Immature natural killer cell (primary cell): ENCODE results near the gene MYOM3. TPM values are rescaled to one million over a fixed set of nuclear protein-coding genes. Genes with fewer than 3 reads are reported as not detected.

Experiments used
- DNase-seq, 3 donors: peaks; one replicate each; pipeline ENCODE4 v3.0.0; 2022; ENCODE audit warnings: mixed read lengths in 1 of 3
- H3K27ac Mint-ChIP-seq, 6 donors: one replicate each; pipeline ENCODE4 v1.8.0; 2020; ENCODE audit warnings: mixed read lengths in 6 of 6, mild to moderate bottlenecking in 5 of 6, inconsistent platforms in 4 of 6, moderate library complexity in 3 of 6
- H3K27me3 Mint-ChIP-seq, 3 donors: one replicate each; pipeline ENCODE4 v1.8.0; 2020 to 2021; ENCODE audit warnings: low read depth in 3 of 3, mild to moderate bottlenecking in 3 of 3, mixed read lengths in 3 of 3, moderate library complexity in 3 of 3, inconsistent platforms in 1 of 3
- H3K36me3 Mint-ChIP-seq, 3 donors: one replicate each; pipeline ENCODE4 v1.8.0; 2020; ENCODE audit warnings: mixed read lengths in 3 of 3, inconsistent platforms in 2 of 3, mild to moderate bottlenecking in 2 of 3
- H3K4me1 Mint-ChIP-seq, 2 donors: one replicate each; pipeline ENCODE4 v1.8.0; 2020; ENCODE audit warnings: inconsistent platforms in 2 of 2, mild to moderate bottlenecking in 2 of 2, mixed read lengths in 2 of 2, moderate library complexity in 1 of 2
- H3K4me3 Mint-ChIP-seq, 5 donors: one replicate each; pipeline ENCODE4 v1.8.0; 2020; ENCODE audit warnings: mild to moderate bottlenecking in 5 of 5, mixed read lengths in 5 of 5, inconsistent platforms in 3 of 5, moderate library complexity in 3 of 5
- H3K9me3 Mint-ChIP-seq, 6 donors: one replicate each; pipeline ENCODE4 v1.8.0; 2020; ENCODE audit warnings: mild to moderate bottlenecking in 6 of 6, mixed read lengths in 6 of 6, inconsistent platforms in 4 of 6, moderate library complexity in 3 of 6
- polyA plus RNA-seq, 3 donors: library from polyadenylated mRNA; unstranded; fragments of 300-500 nt; fragmentation: Illumina TruSeq; gene quantifications; one replicate each; pipeline ENCODE4 v1.2.3, GENCODE V29; 2021

The MYOM3 gene
- polyA plus RNA-seq, 3 donors from 2014 or later = not detected

DNA sequence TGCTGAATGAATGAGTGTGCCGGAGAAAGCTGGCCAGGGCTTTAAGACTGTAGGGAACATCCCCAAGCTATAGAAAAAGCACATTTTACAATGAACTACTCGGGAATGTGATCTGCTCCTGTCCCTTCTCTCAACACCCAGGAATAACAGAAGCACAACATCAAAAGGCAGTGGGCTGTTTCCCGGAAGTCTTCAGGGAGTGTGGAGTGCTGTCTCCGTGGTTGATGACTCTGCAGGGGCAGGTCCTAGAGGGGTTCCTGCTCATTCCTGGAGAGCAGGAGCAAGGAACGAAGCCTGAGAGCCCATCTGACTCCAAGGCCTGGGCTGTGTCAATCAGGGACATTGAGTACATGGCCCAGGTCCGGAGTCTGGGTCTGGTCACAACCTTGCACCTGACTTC lies 35.9 kb upstream of the MYOM3 start:
- H3K27ac Mint-ChIP-seq = no peak overlapping the region
- H3K36me3 Mint-ChIP-seq = peaks cover 0 to 3% (median 0%) of the 10 kb centered on the region in 3 donors
- H3K9me3 Mint-ChIP-seq = no peaks in the 10 kb centered on the region
- peaks cover 13 to 19% (median 18%) of the 10 kb centered on the region in 3 donors for H3K27me3 Mint-ChIP-seq
- no peak for DNase-seq
- H3K4me1 Mint-ChIP-seq = peaks cover 10 to 11% of the 10 kb centered on the region in 2 donors
- H3K4me3 Mint-ChIP-seq = no peak overlapping the region

DNA sequence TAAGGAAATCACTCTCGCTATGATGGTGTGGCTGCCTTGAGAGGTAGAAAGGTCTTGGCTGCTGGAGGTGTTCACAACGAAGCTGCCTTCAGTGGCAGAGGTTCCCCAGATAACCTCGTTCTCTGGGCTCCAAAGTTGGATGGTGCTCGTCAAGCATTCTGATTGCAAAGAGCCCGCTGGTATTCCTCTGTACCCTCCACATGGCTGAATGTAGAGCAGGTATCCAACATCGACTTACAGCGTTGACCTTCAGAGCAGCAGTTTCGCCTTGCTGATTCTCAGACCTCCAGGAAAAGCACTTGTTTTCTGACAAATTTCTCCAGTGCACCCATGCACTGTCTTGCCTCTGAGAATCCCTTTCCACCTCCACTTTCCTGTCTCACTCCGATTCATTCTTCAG lies 35.3 kb upstream of the MYOM3 start:
- H3K27ac Mint-ChIP-seq = no peak overlapping the region
- H3K4me1 Mint-ChIP-seq = peaks cover 10 to 11% of the 10 kb centered on the region in 2 donors
- H3K36me3 Mint-ChIP-seq = peaks cover 0 to 3% (median 0%) of the 10 kb centered on the region in 3 donors
- no peaks in the 10 kb centered on the region for H3K9me3 Mint-ChIP-seq
- DNase-seq = no peak
- H3K4me3 Mint-ChIP-seq = no peak overlapping the region
- peaks cover 12 to 19% (median 18%) of the 10 kb centered on the region in 3 donors for H3K27me3 Mint-ChIP-seq

DNA sequence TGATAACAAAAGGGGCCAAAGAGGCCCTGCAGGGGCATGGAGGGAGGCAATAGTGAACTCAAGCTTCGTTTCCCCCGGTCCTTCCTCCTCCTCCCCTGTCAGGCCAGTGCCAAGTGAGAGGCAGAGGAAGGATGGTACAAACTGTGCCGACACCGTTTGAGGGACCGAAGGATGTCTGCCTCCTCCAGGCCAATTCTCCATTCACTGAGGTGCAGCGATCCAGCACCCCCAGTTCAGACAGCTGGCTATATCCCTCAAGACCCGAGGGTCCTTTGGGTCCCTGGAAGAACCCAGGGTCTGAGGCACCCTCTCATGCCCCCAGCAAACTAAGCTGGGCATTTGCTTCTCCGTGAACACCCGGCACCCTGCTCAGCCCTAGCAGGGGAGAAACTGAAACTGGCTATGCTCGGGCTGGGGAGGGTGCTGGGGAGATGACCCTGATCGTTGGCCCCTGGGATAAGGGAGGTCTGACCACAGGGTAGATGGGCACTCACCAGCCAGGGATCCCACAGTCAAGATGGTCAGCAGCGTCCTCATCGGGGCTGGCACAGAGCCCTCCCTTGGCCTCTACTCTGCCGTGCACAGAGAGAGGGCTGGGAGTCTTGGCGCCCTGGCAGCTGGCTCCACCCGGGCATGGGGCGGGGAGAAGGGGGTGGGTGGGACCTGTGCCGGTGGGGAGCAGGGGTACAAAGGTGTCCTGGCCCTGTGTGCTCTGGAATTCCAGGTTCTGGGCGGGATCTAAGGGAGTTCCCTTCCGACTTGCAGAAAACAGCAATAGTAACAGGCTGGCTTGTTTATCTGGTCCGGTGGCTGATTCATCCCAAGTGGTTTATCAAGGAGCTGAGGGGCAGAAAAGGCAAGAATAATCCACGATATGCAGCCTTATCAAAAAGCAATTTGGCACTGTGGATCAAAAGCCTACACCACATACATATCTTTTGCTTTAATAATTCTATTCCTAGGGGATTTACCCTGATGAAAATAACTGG lies 30.9 kb upstream of the MYOM3 start, which contains the start of gene IL22RA1:
TSS of gene IL22RA1 (minus strand) at position 595 of the 989 bp plus-strand sequence. CDS start at position 537, 58 bp downstream.
- peaks cover 2 to 7% (median 3%) of the 10 kb centered on the region in 3 donors for H3K27me3 Mint-ChIP-seq
- no peaks in the 10 kb centered on the region for H3K9me3 Mint-ChIP-seq
- H3K4me1 Mint-ChIP-seq = peaks cover 5 to 7% of the 10 kb centered on the region in 2 donors
- H3K36me3 Mint-ChIP-seq = no peaks in the 10 kb centered on the region
- DNase-seq = no peak
- no peak within 1 kb of the TSS for H3K4me3 Mint-ChIP-seq
- peak within 1 kb of the TSS in 1 of 6 donors; percentile 20 for H3K27ac Mint-ChIP-seq

- H3K9me3 Mint-ChIP-seq = no peaks in the 10 kb centered on the region
- H3K4me3 Mint-ChIP-seq = no peak overlapping the region
- H3K4me1 Mint-ChIP-seq = peaks cover 5 to 7% of the 10 kb centered on the region in 2 donors
- H3K36me3 Mint-ChIP-seq = no peaks in the 10 kb centered on the region
- peaks cover 2 to 4% (median 2%) of the 10 kb centered on the region in 3 donors for H3K27me3 Mint-ChIP-seq
- no peak overlapping the region for H3K27ac Mint-ChIP-seq
- DNase-seq = no peak
Observed at GRCh38 chr1:24141311-24141997, 29.5 kb upstream of the MYOM3 start.

GRCh38 chr1:24140741-24141181 lies 28.8 kb upstream of the MYOM3 start:
- Mint-ChIP-seq H3K4me1 (peaks cover 5 to 7% of the 10 kb centered on the region in 2 donors), H3K27me3 (peaks cover 2 to 4% (median 4%) of the 10 kb centered on the region in 3 donors), H3K4me3 (no peak overlapping the region), H3K27ac (no peak overlapping the region), H3K9me3 (no peaks in the 10 kb centered on the region), H3K36me3 (no peaks in the 10 kb centered on the region)
- DNase-seq = no peak

GRCh38 chr1:24139841-24140425 lies 28.0 kb upstream of the MYOM3 start:
- peaks cover 2 to 4% (median 4%) of the 10 kb centered on the region in 3 donors for H3K27me3 Mint-ChIP-seq

GRCh38 chr1:24139222-24139489 lies 27.2 kb upstream of the MYOM3 start:
- no peaks in the 10 kb centered on the region for H3K9me3 Mint-ChIP-seq
- peaks cover 0 to 7% (median 2%) of the 10 kb centered on the region in 3 donors for H3K27me3 Mint-ChIP-seq
- H3K36me3 Mint-ChIP-seq = no peaks in the 10 kb centered on the region
- H3K4me3 Mint-ChIP-seq = peak overlapping the region in 2 of 5 donors; percentile 6 to 42
- H3K27ac Mint-ChIP-seq = no peak overlapping the region
- peaks cover 5 to 7% of the 10 kb centered on the region in 2 donors for H3K4me1 Mint-ChIP-seq
- no peak for DNase-seq

More at GRCh38 chr1:24139841-24140425, 28.0 kb upstream of the MYOM3 start:
- no peaks in the 10 kb centered on the region for H3K9me3 Mint-ChIP-seq
- DNase-seq = no peak
- H3K36me3 Mint-ChIP-seq = no peaks in the 10 kb centered on the region
- H3K4me1 Mint-ChIP-seq = peaks cover 5 to 7% of the 10 kb centered on the region in 2 donors
- no peak overlapping the region for H3K27ac Mint-ChIP-seq
- no peak overlapping the region for H3K4me3 Mint-ChIP-seq

DNA sequence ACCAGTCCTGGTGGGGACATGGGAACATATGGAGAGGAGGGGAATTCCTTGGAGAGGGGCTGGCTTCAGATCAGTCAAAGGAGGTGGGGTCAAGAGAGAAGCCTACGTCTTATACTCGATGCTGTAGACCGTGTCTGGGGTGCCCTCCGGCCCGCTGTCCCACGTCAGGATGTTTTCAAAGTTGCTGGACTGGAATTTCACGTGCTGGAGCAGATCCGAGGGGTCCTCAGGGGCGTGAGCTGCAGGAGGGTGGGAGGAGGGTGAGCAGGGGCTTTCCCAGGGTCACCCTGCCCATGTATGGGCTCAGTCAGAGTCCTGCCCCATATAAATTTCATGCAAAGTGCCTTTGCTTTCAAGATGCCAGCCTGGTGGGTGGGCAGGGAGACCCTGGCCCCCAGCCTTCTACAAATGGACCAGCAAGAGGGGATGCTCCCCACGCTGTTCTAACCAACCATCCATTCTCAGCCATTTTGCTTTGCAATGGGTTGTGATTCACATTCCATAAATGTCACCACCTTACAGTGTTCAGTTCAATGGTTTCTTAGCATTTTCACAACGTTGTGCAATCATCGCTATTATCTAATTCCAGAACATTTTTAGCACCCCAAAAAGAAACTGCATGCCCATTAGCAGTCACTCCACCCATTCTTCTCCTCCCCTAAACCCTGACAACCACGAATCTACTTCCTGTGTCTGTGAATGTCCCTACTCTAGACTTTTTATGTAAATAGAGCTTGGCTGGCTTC lies 26.7 kb upstream of the MYOM3 start:
- Mint-ChIP-seq H3K27ac (no peak overlapping the region), H3K36me3 (no peaks in the 10 kb centered on the region), H3K4me3 (peak overlapping the region in 2 of 5 donors; percentile 6 to 42), H3K4me1 (peaks cover 5 to 7% of the 10 kb centered on the region in 2 donors), H3K27me3 (peaks cover 0 to 7% (median 3%) of the 10 kb centered on the region in 3 donors), H3K9me3 (no peaks in the 10 kb centered on the region)
- DNase-seq = peak in 1 of 3 donors; percentile 18

GRCh38 chr1:24136956-24137539 lies 25.1 kb upstream of the MYOM3 start:
- Mint-ChIP-seq H3K4me1 (peaks cover 5 to 7% of the 10 kb centered on the region in 2 donors), H3K27me3 (peaks cover 0 to 8% (median 7%) of the 10 kb centered on the region in 3 donors), H3K27ac (no peak overlapping the region), H3K36me3 (no peaks in the 10 kb centered on the region), H3K9me3 (peaks cover 0 to 2% (median 0%) of the 10 kb centered on the region in 6 donors), H3K4me3 (no peak overlapping the region)
- DNase-seq = no peak

DNA sequence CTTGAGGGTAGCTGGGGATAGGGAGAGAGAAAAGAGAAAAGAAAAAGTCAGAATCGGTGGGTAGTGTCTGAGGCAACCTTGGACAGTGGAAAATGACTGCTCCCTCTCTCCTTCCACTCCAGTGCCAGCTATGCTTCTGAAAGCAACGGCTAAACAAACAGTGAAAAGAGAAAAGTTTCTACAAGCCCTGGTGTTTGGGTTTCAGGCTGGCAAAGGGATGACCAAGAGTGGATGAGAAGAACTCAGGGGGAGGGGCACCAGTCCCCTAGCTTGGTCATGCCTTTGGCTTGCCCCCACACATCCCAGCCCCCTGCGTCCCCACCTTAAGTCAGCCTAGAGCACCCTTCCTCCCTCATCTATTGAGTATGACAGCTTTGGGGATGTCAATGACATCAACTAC lies 22.4 kb upstream of the MYOM3 start:
- Mint-ChIP-seq H3K27ac (no peak overlapping the region), H3K4me1 (peaks cover 5 to 7% of the 10 kb centered on the region in 2 donors), H3K9me3 (peaks cover 0 to 10% (median 4%) of the 10 kb centered on the region in 6 donors), H3K4me3 (no peak overlapping the region), H3K27me3 (peaks cover 0 to 8% (median 5%) of the 10 kb centered on the region in 3 donors), H3K36me3 (no peaks in the 10 kb centered on the region)
- DNase-seq = no peak

GRCh38 chr1:24133819-24134218 lies 21.9 kb upstream of the MYOM3 start:
- Mint-ChIP-seq H3K4me3 (no peak overlapping the region), H3K27ac (no peak overlapping the region), H3K27me3 (peaks cover 0 to 8% (median 5%) of the 10 kb centered on the region in 3 donors), H3K4me1 (peaks cover 1 to 2% of the 10 kb centered on the region in 2 donors), H3K36me3 (no peaks in the 10 kb centered on the region), H3K9me3 (peaks cover 0 to 10% (median 4%) of the 10 kb centered on the region in 6 donors)
- no peak for DNase-seq

GRCh38 chr1:24130385-24130784 lies 18.4 kb upstream of the MYOM3 start:
- no peaks in the 10 kb centered on the region for H3K4me1 Mint-ChIP-seq
- peaks cover 0 to 8% (median 3%) of the 10 kb centered on the region in 3 donors for H3K27me3 Mint-ChIP-seq
- no peak overlapping the region for H3K27ac Mint-ChIP-seq
- H3K9me3 Mint-ChIP-seq = peaks cover 0 to 10% (median 4%) of the 10 kb centered on the region in 6 donors
- H3K36me3 Mint-ChIP-seq = no peaks in the 10 kb centered on the region
- no peak for DNase-seq
- H3K4me3 Mint-ChIP-seq = no peak overlapping the region
